Measurements from ENCODE around the gene MTHFD2.
A peak's percentile ranks its signal among the peaks of the same experiment; 100 is the strongest.
"Not testable (repeated sequence)": the region's sequence is repeated elsewhere in the genome, so short reads cannot be mapped to it uniquely, and the experiment has no call there.

MTHFD2 gene

GRCh38 chr2:74198023-74198460, 373 bp upstream of the MTHFD2 start:
- no peak for DNase-seq (ENCODE audit: low spot score)

- no peak for DNase-seq (ENCODE audit: low spot score)
Observed at GRCh38 chr2:74199275-74199701, 873 bp downstream of the MTHFD2 start.

GRCh38 chr2:74199871-74200305, 1.5 kb downstream of the MTHFD2 start:
- no peak for DNase-seq (ENCODE audit: low spot score)

GRCh38 chr2:74201196-74201595, 2.8 kb downstream of the MTHFD2 start:
- DNase-seq (ENCODE audit: low spot score), result no peak

GRCh38 chr2:74201596-74201995, 3.2 kb downstream of the MTHFD2 start:
- peak; percentile 71 for DNase-seq (ENCODE audit: low spot score)

- no peak for DNase-seq (ENCODE audit: low spot score)
Observed at GRCh38 chr2:74204436-74204835, 6.0 kb downstream of the MTHFD2 start.

- no peak for DNase-seq (ENCODE audit: low spot score)
Observed at GRCh38 chr2:74205113-74205512, 6.7 kb downstream of the MTHFD2 start.

- DNase-seq (ENCODE audit: low spot score), result no peak
Observed at GRCh38 chr2:74205596-74205995, 7.2 kb downstream of the MTHFD2 start.

GRCh38 chr2:74206180-74206688, 7.8 kb downstream of the MTHFD2 start:
- DNase-seq (ENCODE audit: low spot score), result peak; percentile 40

- DNase-seq (ENCODE audit: low spot score), result no peak
Observed at GRCh38 chr2:74212702-74213410, 14.4 kb downstream of the MTHFD2 start.

GRCh38 chr2:74215771-74216170, 17.4 kb downstream of the MTHFD2 start:
- not testable (repeated sequence) for DNase-seq (ENCODE audit: low spot score)

- no peak for DNase-seq (ENCODE audit: low spot score)
Observed at GRCh38 chr2:74216642-74217041, 18.2 kb downstream of the MTHFD2 start.

GRCh38 chr2:74219846-74220486, 21.6 kb downstream of the MTHFD2 start:
- no peak for DNase-seq (ENCODE audit: low spot score)

- DNase-seq (ENCODE audit: low spot score), result no peak
Observed at GRCh38 chr2:74221091-74221490, 22.7 kb downstream of the MTHFD2 start.

- DNase-seq (ENCODE audit: low spot score), result no peak
Observed at GRCh38 chr2:74221604-74222299, 23.3 kb downstream of the MTHFD2 start.

- no peak for DNase-seq (ENCODE audit: low spot score)
Observed at GRCh38 chr2:74222300-74222650, 23.9 kb downstream of the MTHFD2 start.

- peak; percentile 56 for DNase-seq (ENCODE audit: low spot score)
Observed at GRCh38 chr2:74223941-74224770, 25.7 kb downstream of the MTHFD2 start.

GRCh38 chr2:74225698-74226459, 27.5 kb downstream of the MTHFD2 start:
- no peak for DNase-seq (ENCODE audit: low spot score)

- DNase-seq (ENCODE audit: low spot score), result no peak
Observed at GRCh38 chr2:74226648-74227213, 28.3 kb downstream of the MTHFD2 start.

- DNase-seq (ENCODE audit: low spot score), result no peak
Observed at GRCh38 chr2:74227646-74228045, 29.2 kb downstream of the MTHFD2 start.

- DNase-seq (ENCODE audit: low spot score), result no peak
Observed at GRCh38 chr2:74228772-74229171, 30.4 kb downstream of the MTHFD2 start.

All from AG20443 (cell line).